ENCODE measurements around the gene MRPL24.

DNA sequence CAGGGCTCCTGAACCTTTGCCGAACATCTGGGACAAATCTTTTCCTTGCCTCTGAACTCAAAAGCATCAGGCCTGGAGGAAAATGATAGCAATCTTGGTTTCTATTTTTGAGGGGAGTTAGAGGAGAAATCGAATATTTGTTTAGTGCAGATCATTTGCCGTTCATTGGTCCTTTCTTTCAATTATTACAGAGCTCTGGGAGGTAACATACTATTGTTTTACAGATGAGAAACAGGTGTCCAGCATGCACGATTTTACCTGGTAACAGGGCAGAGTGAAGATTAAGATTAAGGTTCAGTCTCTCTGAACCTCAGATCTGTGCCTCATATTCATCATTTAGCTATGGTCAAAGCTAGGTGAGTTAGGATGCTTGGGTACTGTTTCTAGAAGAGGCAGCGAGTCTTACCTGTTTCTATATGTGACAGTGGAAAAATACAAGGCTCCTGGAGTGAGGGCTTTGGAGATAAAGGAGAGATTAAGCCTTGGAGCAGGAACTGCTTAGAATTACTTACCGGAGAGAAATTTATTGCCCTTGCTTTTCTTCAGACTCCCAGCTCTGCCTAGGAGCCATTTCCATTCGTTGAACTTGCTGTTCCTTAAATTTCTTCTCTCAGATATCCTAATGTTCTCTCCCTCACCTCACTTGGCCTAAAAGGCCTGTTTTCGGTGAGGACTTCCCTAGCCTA is 27.9 kb upstream of the MRPL24 start:
- TF ChIP-seq PHB2 (IDR thresholded peaks at IDR 0.05; ENCODE audit: partially characterized antibody) (no peak), POLR2AphosphoS5 (IDR thresholded peaks at IDR 0.05; ENCODE audit: low read depth, low read length) (no peak), ELF1 (CRISPR knock-in tag; IDR thresholded peaks at IDR 0.05) (no peak), ZNF101 (CRISPR knock-in tag; IDR thresholded peaks at IDR 0.05; ENCODE audit: borderline replicate concordance, low read depth) (no peak), FOXA1 (IDR thresholded peaks at IDR 0.05) (no peak), FOXA1 (CRISPR knock-in tag; IDR thresholded peaks at IDR 0.05) (no peak), EZH2 (conservative IDR thresholded peaks at IDR 0.05; ENCODE audit: low read depth, low read length) (no peak)
- TF ChIP-seq, protein P1, sequence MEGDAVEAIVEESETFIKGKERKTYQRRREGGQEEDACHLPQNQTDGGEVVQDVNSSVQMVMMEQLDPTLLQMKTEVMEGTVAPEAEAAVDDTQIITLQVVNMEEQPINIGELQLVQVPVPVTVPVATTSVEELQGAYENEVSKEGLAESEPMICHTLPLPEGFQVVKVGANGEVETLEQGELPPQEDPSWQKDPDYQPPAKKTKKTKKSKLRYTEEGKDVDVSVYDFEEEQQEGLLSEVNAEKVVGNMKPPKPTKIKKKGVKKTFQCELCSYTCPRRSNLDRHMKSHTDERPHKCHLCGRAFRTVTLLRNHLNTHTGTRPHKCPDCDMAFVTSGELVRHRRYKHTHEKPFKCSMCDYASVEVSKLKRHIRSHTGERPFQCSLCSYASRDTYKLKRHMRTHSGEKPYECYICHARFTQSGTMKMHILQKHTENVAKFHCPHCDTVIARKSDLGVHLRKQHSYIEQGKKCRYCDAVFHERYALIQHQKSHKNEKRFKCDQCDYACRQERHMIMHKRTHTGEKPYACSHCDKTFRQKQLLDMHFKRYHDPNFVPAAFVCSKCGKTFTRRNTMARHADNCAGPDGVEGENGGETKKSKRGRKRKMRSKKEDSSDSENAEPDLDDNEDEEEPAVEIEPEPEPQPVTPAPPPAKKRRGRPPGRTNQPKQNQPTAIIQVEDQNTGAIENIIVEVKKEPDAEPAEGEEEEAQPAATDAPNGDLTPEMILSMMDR (CRISPR knock-in tag; IDR thresholded peaks at IDR 0.05), result no peak
- TF ChIP-seq, protein P2, sequence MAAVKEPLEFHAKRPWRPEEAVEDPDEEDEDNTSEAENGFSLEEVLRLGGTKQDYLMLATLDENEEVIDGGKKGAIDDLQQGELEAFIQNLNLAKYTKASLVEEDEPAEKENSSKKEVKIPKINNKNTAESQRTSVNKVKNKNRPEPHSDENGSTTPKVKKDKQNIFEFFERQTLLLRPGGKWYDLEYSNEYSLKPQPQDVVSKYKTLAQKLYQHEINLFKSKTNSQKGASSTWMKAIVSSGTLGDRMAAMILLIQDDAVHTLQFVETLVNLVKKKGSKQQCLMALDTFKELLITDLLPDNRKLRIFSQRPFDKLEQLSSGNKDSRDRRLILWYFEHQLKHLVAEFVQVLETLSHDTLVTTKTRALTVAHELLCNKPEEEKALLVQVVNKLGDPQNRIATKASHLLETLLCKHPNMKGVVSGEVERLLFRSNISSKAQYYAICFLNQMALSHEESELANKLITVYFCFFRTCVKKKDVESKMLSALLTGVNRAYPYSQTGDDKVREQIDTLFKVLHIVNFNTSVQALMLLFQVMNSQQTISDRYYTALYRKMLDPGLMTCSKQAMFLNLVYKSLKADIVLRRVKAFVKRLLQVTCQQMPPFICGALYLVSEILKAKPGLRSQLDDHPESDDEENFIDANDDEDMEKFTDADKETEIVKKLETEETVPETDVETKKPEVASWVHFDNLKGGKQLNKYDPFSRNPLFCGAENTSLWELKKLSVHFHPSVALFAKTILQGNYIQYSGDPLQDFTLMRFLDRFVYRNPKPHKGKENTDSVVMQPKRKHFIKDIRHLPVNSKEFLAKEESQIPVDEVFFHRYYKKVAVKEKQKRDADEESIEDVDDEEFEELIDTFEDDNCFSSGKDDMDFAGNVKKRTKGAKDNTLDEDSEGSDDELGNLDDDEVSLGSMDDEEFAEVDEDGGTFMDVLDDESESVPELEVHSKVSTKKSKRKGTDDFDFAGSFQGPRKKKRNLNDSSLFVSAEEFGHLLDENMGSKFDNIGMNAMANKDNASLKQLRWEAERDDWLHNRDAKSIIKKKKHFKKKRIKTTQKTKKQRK (IDR thresholded peaks at IDR 0.05; ENCODE audit: low read length), result no peak

All from HepG2 (cell line).